GM12873 (cell line): ENCODE results near the gene HSD17B10.
A peak's percentile ranks its signal among the peaks of the same experiment; 100 is the strongest.

Source experiments
- CTCF ChIP-seq: IDR thresholded peaks from 2 replicates; pipeline ENCODE4 v1.5.1; 2012; ENCODE audit warnings: low read depth, mild to moderate bottlenecking, moderate library complexity, low read length, control low read depth; ENCODE audit not compliant: insufficient read depth; ENCODE audit errors: missing control alignments

The HSD17B10 gene

GRCh38 chrX:53471346-53471745 is 37.2 kb upstream of the HSD17B10 start:
- no peak for TF ChIP-seq CTCF

- no peak for TF ChIP-seq CTCF
Observed at GRCh38 chrX:53458082-53458481, 23.9 kb upstream of the HSD17B10 start.

GRCh38 chrX:53456254-53456653 is 22.1 kb upstream of the HSD17B10 start:
- no peak for TF ChIP-seq CTCF

- no peak for TF ChIP-seq CTCF
Observed at GRCh38 chrX:53452812-53453211, 18.6 kb upstream of the HSD17B10 start.

GRCh38 chrX:53449632-53450031 is 15.5 kb upstream of the HSD17B10 start:
- no peak for TF ChIP-seq CTCF

GRCh38 chrX:53447441-53447840 is 13.3 kb upstream of the HSD17B10 start:
- TF ChIP-seq CTCF, result no peak

GRCh38 chrX:53445977-53446376 is 11.8 kb upstream of the HSD17B10 start:
- TF ChIP-seq CTCF, result peak; percentile 80

GRCh38 chrX:53442322-53442631 is 8.1 kb upstream of the HSD17B10 start:
- TF ChIP-seq CTCF, result no peak
